ENCODE results near the gene PALM3. TPM values are rescaled to one million over a fixed set of nuclear protein-coding genes. Genes with fewer than 3 reads are reported as not detected.

PALM3 gene
- total RNA-seq, 2 experiments from 2014 or later = 0.09 TPM; not detected in 1

DNA sequence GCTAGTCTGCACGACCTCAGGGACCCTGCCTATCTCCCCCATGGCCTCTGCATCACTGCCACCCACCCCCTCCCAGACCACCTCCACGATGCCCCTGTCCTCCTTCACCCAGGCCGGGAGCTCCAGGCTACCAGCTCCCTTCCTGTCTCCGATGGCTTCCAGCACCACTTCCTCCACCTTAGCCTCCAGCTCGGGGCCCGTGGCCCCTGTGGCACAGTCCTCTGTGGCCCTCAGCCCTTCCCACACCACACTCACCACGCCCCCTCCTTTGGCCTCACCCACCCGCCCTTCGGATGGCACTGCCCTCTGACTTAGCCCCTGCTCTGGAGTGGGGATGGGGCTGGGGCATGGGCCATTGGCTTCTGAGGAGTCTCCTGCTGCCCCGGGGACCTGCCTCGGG is 7.2 kb downstream of the PALM3 start:
- Histone ChIP-seq H3K36me3 (ENCODE audit: insufficient read depth, low read length) (no peaks in the 10 kb centered on the region), H3K4me1 (ENCODE audit: insufficient read depth, low read length, poor library complexity, severe bottlenecking) (peaks cover 2% of the 10 kb centered on the region), H3K4me3 (ENCODE audit: low read depth, low read length, poor library complexity, severe bottlenecking) (no peak overlapping the region), H3K79me2 (ENCODE audit: insufficient read depth, low read depth, low read length) (no peaks in the 10 kb centered on the region), H3K4me2 (ENCODE audit: low read length) (no peak overlapping the region), H4K20me1 (ENCODE audit: insufficient read depth, low read length) (no peaks in the 10 kb centered on the region), H3K9me3 (ENCODE audit: low read length) (no peaks in the 10 kb centered on the region), H3K9me2 (ENCODE audit: insufficient read depth, low read length) (no peaks in the 10 kb centered on the region), H3K27ac (ENCODE audit: low read depth, low read length, poor library complexity, severe bottlenecking) (no peak overlapping the region), H2AFZ (ENCODE audit: low read length) (no peak overlapping the region)
- BruUV-seq (replicated peaks) = no TSS peak
- intact Hi-C loops (cut with micrococcal nuclease; ENCODE audit: unreplicated experiment) = no loop called here
- ChIA-PET CTCF (ENCODE audit: unreplicated experiment) (no interaction called here), POLR2A (no interaction called here)
- no peak for DNase-seq (ENCODE audit: low spot score)
- TF ChIP-seq EZH2phosphoT487 (IDR thresholded peaks at IDR 0.05; ENCODE audit: borderline replicate concordance, low read depth, low read length) = no peak
- TF ChIP-seq, protein P1, sequence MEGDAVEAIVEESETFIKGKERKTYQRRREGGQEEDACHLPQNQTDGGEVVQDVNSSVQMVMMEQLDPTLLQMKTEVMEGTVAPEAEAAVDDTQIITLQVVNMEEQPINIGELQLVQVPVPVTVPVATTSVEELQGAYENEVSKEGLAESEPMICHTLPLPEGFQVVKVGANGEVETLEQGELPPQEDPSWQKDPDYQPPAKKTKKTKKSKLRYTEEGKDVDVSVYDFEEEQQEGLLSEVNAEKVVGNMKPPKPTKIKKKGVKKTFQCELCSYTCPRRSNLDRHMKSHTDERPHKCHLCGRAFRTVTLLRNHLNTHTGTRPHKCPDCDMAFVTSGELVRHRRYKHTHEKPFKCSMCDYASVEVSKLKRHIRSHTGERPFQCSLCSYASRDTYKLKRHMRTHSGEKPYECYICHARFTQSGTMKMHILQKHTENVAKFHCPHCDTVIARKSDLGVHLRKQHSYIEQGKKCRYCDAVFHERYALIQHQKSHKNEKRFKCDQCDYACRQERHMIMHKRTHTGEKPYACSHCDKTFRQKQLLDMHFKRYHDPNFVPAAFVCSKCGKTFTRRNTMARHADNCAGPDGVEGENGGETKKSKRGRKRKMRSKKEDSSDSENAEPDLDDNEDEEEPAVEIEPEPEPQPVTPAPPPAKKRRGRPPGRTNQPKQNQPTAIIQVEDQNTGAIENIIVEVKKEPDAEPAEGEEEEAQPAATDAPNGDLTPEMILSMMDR (conservative IDR thresholded peaks at IDR 0.05; ENCODE audit: low read length) = no peak

DNA sequence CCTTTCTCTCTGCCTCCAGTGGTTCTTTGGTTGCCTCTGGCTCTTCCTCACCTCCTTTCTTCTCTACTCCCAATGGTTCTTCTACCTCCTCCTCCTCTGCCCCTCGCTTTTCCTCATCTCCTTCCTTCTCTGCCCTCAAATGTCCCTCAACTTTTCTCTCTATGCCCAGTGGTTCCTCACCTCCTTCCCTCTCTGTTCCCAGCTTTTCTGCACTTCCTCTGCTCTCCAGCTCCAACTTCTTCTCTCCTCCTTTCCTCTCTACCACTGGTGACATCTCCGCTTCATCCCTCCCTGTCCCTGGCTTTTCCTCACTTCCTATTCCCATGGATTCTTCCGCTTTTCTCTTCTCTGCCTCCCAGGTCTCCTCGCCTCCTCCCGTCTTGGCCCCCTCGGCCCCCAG is 7.8 kb downstream of the PALM3 start:
- Histone ChIP-seq H3K9me3 (ENCODE audit: low read length) (no peaks in the 10 kb centered on the region), H2AFZ (ENCODE audit: low read length) (no peak overlapping the region), H3K4me2 (ENCODE audit: low read length) (no peak overlapping the region), H3K79me2 (ENCODE audit: insufficient read depth, low read depth, low read length) (no peaks in the 10 kb centered on the region), H3K4me3 (ENCODE audit: low read depth, low read length, poor library complexity, severe bottlenecking) (no peak overlapping the region), H3K4me1 (ENCODE audit: insufficient read depth, low read length, poor library complexity, severe bottlenecking) (no peaks in the 10 kb centered on the region), H3K9me2 (ENCODE audit: insufficient read depth, low read length) (no peaks in the 10 kb centered on the region), H4K20me1 (ENCODE audit: insufficient read depth, low read length) (no peaks in the 10 kb centered on the region), H3K36me3 (ENCODE audit: insufficient read depth, low read length) (no peaks in the 10 kb centered on the region), H3K27ac (ENCODE audit: low read depth, low read length, poor library complexity, severe bottlenecking) (no peak overlapping the region)
- TF ChIP-seq, protein P1 (conservative IDR thresholded peaks at IDR 0.05; ENCODE audit: low read length) = no peak
- no peak for TF ChIP-seq EZH2phosphoT487 (IDR thresholded peaks at IDR 0.05; ENCODE audit: borderline replicate concordance, low read depth, low read length)
- CTCF ChIA-PET (ENCODE audit: unreplicated experiment) = no interaction called here
- POLR2A ChIA-PET = no interaction called here
- no TSS peak for BruUV-seq (replicated peaks)
- no peak for DNase-seq (ENCODE audit: low spot score)
- intact Hi-C loops (cut with micrococcal nuclease; ENCODE audit: unreplicated experiment) = no loop called here

DNA sequence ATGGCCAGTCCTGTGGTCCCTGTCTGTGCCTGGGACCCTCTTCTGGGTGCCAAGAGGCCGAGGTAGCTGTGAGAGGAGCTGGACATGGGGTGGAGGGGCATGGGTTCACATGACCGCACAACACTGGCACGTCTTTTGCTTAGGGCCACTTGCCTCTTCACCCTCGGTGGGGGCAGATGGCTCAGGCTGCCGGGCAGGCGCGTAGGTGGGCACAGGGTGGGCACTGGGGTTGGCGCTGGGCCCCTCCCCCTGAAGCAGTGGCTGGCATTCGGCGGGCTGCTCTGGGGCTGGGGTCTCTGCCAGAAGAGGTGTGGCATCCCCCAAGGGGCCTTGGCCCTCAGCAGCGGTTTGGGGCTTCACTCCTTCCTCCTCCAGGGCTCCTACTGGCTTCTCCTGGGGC is 8.4 kb downstream of the PALM3 start:
- TF ChIP-seq EZH2phosphoT487 (IDR thresholded peaks at IDR 0.05; ENCODE audit: borderline replicate concordance, low read depth, low read length) = no peak
- TF ChIP-seq, protein P1 (conservative IDR thresholded peaks at IDR 0.05; ENCODE audit: low read length) = no peak
- BruUV-seq (replicated peaks) = no TSS peak
- POLR2A ChIA-PET = no interaction called here
- Histone ChIP-seq H3K27ac (ENCODE audit: low read depth, low read length, poor library complexity, severe bottlenecking) (no peak overlapping the region), H3K9me2 (ENCODE audit: insufficient read depth, low read length) (no peaks in the 10 kb centered on the region), H3K4me3 (ENCODE audit: low read depth, low read length, poor library complexity, severe bottlenecking) (no peak overlapping the region), H2AFZ (ENCODE audit: low read length) (no peak overlapping the region), H3K9me3 (ENCODE audit: low read length) (no peaks in the 10 kb centered on the region), H4K20me1 (ENCODE audit: insufficient read depth, low read length) (no peaks in the 10 kb centered on the region), H3K36me3 (ENCODE audit: insufficient read depth, low read length) (peaks cover 6% of the 10 kb centered on the region), H3K4me1 (ENCODE audit: insufficient read depth, low read length, poor library complexity, severe bottlenecking) (no peaks in the 10 kb centered on the region), H3K4me2 (ENCODE audit: low read length) (no peak overlapping the region), H3K79me2 (ENCODE audit: insufficient read depth, low read depth, low read length) (no peaks in the 10 kb centered on the region)
- CTCF ChIA-PET (ENCODE audit: unreplicated experiment) = no interaction called here
- DNase-seq (ENCODE audit: low spot score) = no peak
- intact Hi-C loops (cut with micrococcal nuclease; ENCODE audit: unreplicated experiment) = no loop called here

All from OCI-LY7 (cell line).